GM19328 (cell line): Measurements from ENCODE around the gene URAD.

Source experiments
- ATAC-seq: cut with Tn5 transposase; IDR thresholded peaks from one replicate; pipeline ENCODE4 v1.9.1; 2021; ENCODE audit warnings: mild to moderate bottlenecking, moderate library complexity; ENCODE audit not compliant: unreplicated experiment

The URAD gene

DNA sequence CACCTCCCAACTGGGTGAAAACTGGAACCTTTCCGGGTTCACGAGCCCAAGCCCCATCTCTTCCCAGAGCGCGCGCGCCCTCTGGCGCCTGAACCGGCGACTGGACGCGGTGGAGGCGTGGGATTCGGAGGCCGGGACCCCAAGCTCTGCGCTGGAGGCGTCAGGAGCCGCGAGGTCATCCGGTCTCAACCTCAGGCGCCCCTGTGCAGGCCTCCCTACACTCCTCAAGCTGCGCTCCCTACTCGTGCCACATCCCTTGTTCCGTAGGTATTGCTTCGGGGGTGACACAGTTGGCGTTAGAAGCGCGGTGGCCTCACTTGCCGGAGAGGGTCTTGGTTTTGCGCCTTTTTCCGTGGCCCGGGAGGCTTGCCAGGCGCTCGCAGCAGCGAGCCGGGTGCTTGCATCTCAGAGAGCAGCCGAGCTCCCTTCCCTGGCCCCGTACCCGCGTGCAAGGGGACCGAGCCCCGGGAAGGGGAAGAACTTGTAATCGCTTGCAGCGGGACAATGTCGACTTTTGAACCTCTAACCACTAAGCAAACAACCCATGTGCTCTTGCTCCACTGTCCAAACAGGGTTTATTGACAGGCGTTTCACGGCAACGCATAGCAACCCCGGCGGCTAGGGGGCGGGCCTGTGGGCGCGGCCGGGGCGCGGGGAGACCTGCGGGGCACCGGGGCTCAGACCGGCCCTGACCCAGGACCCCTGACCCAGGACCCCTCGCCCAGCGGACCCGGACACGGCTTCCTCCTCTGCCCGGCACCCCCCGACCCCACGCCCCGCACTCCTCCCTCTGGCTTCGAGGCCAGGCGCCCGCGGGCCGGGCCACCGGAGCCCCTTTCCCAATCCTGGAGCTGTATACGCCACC, 27.9 kb downstream of the URAD start:
- ATAC-seq, result no peak

DNA sequence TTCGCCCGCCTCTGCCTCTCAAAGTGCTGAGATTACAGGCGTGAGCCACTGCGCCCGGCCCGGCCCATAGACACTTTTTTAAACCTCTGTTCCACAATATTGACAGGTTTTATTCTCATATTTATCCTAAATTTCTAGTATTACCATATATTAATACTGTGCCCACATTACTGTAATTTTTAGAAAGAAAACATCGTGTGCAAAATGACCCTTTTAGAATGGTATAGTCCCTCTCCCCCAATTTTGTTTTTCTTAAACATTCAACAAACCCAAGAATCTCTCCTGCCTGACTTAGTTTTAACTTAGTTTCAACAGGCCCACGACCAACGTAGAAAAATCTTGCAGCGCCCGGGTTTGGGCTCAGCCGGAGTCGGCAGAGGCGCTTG, 28.5 kb downstream of the URAD start:
- ATAC-seq, result no peak

DNA sequence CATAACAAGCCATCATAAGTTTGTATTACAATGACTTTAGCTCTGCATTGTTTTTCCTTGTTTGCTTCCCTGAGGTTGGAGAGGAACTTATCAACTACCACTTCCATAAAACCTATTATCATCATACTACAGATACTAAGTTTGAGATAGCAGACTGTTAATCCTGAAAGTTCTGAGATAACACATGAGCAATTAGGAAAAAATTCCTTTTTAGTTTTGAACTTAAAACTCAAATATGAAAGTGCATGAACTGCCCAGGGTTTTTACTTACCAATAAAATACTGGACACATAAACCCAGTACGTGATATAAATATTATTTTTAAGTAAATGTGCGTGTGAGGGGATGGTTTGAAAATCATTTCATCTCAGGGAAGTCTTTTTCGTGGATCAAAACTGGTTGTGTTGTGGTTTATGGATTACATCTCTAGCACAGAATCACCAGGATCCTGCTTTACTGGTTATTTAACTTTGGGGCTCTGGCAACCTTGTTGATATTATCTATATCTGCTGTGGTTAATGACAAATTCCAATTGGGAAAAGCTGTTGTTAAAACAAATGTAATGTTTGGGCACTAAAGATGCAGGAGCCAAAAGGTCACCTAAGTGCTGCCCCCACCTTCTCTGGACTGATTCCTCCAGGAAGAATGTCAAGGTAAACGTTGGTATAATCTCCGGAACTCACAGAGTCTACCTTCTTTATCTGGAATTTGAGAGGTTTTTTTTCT, 31.8 kb downstream of the URAD start:
- ATAC-seq, result no peak

DNA sequence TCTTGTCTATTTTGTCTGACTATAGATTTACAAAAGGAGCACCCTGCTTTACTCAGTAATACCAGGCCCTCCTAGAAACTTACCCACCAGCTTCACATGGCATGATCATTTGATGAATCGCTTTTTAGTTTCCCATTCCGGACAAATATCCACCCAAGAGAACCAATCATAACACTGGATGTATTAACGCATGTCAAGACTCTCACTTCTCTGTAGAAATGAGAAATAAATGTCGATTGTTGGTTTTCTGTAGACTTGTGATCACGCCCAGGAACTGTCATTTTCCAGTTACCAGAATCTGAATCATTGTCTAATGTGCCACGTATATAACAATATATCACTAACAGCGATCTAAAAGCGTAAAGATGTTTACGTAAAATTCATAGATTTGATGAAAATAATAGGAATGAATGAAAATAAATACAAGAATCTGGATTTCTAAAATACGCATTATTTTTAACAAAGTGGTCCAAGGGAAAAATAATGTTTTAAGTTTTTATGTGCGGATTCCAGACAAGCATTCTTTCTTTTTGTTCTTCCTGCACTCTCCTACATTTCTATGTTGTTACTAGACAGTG, 33.4 kb downstream of the URAD start:
- ATAC-seq, result no peak

DNA sequence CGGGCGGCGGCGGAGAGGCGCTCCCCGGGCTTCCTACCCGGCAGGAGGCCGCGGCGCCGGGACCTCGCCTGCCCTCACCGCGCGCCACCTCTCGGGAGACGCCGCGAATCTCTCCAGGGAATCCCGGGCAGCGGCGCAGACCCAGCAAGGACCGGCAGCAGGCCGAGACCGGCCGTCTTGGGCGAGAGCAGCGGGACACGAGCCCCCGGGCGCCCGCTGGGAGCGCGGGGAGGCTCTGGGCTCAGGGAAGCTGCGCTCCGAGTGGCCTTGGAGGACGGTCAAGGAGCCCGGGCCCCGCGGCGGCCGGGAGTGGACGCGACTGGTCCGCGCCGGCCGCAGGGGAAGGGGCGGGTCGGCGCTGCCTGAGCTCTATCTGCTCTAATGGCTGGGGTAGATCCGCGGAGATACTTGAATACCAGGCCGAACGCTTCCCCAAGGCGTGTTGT, 34.1 kb downstream of the URAD start:
- no peak for ATAC-seq

DNA sequence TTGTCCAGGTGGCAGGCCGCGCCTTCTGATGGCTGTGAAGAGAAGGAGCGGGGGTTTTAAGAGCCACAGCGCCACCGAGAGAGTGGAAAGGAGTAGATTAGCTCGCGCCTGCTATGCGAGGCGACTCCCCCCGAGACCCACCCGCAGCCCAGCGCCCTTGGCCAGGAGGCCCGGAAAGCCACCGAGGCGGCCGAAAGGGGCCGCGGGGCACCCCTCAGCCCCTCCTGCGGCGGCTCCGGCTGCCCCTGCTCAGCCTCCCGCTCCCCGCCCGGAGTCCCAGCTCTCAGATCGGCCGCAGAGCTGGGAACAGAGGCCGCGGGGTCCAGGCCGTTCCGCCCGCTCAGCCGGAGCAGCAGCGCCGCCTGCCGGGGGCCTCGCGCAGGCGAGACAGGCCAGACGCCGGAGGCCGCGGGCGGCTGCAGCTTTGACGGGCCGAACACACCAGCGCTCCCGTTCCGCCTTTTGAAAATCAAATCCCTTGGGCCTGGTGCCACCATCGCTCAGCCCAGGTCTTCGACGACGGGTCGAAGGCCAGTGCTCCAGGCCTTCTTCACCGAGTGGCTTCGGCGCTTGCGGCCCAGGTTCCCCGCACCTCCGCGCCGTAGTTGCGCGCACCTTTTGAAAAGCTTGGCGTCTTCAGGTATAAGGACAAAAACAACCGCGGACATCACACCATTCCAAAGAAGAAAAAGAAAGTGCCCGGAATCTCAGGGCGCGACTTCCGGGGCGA, 34.7 kb downstream of the URAD start:
- no peak for ATAC-seq

DNA sequence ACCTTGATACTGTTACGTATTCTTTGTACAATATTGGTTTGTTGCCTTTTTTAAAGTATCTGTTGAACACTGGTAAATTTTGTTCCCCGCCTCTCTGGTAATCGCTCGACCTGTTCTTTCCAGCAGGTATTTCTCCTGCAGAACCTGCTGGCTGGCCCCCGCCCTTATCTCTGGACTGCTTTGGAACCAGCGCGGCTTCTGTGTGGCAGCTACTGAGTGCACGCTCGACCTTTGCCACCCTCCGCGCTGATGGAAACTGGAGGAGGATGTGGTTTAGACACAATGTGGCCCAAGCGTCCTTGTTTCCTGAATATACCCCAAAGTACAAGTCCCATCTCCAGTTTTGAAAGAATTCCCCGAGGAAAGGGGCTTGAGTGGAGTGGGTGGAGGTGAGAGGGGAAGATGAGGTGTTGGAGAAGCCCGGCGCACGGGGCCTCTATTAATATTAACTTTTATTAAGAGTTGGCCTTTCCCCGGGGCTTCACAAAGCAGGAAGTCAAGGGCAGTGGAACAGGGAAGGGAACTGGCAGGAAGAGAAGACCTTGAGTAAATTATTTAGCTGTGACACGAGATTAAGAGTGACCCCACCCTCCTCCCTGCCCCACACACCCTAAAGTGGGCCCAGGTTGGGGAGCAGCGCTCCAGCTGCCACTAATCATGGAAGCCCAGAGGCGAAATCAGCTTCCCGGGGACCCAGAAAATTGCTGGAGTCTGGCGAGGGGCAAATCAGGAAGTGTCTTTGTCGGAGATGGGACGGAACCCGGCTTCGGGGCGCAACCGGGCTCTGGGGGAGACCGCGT, 35.4 kb downstream of the URAD start:
- ATAC-seq, result no peak

DNA sequence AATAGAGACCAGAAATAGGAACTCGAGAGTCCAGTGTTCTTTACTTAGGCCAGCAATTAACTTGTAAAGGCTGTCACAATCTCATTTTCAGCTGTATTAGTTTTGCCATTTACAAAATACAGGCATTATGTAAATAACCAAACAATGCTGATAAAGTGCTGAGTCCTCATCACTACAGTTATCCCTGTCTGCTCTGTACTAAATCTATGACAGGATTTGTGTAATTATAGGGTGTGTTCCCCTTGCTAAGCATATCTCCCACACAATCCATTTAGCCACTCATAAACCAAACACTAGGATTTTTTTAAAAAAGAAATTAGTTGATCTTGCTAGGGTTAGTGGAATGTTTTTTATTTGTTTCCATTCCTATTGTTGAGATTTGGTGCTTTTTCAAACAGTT, 45.5 kb downstream of the URAD start:
- no peak for ATAC-seq

DNA sequence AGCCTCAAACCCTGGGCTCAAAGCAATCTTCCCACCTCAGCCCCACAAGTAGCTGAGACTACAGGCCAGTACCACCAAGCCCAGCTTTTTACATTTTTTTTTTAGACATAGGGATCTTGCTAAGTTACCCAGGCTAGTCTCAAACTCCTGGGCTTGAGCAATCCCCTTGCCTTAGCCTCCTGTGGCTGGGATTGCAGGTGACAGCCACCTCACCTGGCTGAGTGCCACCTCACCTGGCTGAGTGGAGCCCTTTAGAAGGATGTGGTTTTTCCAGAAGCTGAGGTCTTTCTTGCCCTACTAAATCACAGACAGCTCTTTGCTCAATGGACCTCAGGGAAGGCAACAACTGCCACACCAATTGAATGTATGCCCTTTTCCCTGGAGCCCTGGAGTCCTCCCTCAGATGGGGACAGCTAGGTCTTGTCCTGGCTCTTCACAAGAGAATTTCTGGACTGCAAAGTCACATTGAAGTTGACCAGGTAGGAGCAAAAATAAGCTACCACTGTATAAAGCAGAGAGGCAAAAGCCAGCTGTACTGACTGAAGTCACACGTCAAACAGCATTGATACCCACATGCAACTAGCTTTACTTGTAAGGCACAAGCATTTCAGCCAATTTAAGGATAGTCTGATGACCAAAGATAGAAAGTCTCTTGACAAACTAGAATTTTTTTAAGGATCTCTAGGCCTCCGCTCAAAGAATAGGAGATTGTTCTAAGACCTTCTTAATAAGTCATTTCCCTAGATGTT, 54.7 kb downstream of the URAD start:
- ATAC-seq, result no peak

DNA sequence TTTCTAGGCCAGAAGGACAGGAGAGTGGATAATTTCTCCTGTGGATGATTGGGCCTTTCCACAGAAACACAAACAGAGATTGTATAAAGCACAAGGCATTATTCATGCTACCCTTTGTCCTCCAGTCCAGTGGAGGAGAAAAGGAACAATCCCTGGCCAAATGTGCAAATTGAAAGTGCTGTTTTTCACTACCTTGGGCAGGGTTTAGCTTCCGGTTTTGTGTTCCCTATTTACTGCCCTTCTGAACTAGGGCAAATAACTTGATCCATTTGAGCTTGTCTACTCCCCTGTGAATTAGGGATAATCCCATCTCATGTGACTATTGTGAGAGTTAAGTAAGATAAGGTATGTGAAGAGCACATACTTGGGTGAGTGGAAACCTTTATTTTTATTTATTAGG, 55.4 kb downstream of the URAD start:
- no peak for ATAC-seq

DNA sequence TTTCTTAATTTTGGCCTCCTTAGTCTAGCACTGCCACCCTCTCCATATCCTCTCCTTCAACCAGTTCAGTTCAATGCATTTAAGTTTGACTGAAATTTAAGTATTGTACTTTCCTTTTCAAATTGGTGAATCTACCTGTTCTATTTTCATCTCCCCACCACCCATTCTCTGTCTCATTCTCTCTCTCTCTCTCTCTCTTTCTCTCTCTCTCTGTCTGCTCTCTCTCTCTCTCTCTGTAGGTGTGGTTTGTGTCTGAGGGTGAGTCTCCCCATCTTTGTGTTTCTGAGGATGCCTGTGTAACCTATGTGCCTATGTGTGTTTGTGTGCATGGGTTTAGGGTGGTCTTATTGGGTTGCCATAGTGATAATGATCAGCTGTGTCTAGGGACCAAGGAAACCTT, 58.6 kb downstream of the URAD start:
- ATAC-seq, result no peak

DNA sequence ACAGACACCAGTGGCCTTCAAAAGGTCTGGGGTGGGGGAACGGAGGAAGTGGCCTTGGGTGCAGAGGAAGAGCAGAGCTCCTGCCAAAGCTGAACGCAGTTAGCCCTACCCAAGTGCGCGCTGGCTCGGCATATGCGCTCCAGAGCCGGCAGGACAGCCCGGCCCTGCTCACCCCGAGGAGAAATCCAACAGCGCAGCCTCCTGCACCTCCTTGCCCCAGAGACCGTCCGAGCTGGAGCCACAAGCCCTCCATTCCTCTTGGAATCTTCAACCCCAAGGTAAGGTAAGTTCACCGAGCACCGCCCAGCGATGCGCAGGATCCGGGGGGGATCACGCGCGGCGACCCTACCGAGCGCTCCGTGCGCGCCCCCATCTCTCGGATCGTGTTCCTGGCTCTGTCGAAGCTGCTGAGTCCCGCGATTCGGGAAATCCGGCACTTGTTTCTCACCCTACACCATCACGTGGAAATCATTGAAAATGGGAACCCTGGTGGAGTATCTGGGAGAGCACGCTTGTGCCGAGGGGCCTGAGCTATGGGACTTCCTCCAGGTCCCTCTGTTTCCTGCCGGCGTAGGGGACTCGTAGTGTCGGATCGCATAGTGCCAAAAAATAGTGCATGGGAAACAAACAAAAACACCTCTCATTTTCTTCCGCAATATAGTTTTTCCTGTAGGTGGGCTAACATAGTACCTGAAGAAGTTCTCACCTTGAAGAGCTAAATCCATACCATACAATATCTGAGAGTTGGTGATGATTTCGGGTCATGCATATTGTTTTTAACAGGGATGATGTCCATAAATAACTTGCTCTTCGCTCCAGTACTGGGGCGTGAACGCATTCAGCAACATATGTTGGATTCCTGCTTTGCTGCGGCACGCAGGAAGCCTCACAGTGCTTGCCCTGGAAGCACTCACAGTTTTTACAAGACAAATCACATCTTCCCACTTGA, 59.4 kb downstream of the URAD start:
- no peak for ATAC-seq

DNA sequence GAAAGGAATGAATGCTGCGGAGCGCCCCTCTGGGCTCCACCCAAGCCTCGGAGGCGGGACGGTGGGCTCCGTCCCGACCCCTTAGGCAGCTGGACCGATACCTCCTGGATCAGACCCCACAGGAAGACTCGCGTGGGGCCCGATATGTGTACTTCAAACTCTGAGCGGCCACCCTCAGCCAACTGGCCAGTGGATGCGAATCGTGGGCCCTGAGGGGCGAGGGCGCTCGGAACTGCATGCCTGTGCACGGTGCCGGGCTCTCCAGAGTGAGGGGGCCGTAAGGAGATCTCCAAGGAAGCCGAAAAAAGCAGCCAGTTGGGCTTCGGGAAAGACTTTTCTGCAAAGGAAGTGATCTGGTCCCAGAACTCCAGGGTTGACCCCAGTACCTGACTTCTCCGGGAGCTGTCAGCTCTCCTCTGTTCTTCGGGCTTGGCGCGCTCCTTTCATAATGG, 60.1 kb downstream of the URAD start:
- no peak for ATAC-seq
